ENCODE data around the gene NDC80. TPM values are rescaled to one million over a fixed set of nuclear protein-coding genes. Genes with fewer than 3 reads are reported as not detected.

The NDC80 gene
- total and polyA plus RNA-seq, 9 of the 15 experiments (the other 6 are each of a cell fraction or from before 2014, with no cell fraction given): 65.2 to 97.9 (median 83.3) TPM

DNA sequence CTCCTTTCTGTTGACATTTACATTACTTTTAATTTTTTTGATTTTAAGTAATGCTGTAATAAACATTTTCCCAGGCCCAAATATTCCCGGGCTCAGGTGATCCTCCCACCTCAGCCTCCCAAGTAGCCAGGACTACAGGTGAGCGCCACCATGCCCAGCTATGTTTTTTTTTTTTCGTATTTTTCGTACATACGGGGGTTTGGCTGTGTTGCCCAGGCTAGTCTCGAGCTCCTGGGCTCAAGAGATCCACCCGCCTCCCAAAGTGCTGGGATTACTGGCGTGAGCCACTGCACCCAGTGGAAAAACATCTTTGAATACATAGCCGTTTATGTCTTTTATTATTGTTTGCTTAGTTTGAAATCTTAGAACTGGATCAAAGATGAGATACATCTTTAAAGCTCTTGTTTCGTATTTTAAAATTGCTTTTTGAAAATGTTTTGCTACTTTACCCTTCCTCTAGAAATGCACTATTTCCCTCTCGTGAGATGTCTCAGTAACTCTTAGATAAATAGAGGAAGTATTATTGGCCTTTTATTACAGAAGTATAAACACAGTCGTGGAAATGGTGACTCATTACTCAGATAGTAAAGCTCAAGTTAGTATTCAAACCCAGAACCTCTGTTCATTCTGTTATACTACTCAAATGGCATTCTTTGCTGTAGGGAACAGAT, 86.6 kb downstream of the NDC80 start (continued):
- TF ChIP-seq ELF4 (CRISPR knock-in tag; IDR thresholded peaks at IDR 0.05): no peak
- TF ChIP-seq, protein P1, sequence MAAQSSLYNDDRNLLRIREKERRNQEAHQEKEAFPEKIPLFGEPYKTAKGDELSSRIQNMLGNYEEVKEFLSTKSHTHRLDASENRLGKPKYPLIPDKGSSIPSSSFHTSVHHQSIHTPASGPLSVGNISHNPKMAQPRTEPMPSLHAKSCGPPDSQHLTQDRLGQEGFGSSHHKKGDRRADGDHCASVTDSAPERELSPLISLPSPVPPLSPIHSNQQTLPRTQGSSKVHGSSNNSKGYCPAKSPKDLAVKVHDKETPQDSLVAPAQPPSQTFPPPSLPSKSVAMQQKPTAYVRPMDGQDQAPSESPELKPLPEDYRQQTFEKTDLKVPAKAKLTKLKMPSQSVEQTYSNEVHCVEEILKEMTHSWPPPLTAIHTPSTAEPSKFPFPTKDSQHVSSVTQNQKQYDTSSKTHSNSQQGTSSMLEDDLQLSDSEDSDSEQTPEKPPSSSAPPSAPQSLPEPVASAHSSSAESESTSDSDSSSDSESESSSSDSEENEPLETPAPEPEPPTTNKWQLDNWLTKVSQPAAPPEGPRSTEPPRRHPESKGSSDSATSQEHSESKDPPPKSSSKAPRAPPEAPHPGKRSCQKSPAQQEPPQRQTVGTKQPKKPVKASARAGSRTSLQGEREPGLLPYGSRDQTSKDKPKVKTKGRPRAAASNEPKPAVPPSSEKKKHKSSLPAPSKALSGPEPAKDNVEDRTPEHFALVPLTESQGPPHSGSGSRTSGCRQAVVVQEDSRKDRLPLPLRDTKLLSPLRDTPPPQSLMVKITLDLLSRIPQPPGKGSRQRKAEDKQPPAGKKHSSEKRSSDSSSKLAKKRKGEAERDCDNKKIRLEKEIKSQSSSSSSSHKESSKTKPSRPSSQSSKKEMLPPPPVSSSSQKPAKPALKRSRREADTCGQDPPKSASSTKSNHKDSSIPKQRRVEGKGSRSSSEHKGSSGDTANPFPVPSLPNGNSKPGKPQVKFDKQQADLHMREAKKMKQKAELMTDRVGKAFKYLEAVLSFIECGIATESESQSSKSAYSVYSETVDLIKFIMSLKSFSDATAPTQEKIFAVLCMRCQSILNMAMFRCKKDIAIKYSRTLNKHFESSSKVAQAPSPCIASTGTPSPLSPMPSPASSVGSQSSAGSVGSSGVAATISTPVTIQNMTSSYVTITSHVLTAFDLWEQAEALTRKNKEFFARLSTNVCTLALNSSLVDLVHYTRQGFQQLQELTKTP (IDR thresholded peaks at IDR 0.05; ENCODE audit: low read depth in 1 of 2, partially characterized antibody in 2 of 2): peak in 1 of 2 experiments; percentile 58
- TF ChIP-seq ZNF212 (CRISPR knock-in tag; IDR thresholded peaks at IDR 0.05): no peak
- no peak for TF ChIP-seq CREM (IDR thresholded peaks at IDR 0.05; ENCODE audit: low read depth)
- TF ChIP-seq TRIM24 (IDR thresholded peaks at IDR 0.05): no peak
- TF ChIP-seq, protein P2, sequence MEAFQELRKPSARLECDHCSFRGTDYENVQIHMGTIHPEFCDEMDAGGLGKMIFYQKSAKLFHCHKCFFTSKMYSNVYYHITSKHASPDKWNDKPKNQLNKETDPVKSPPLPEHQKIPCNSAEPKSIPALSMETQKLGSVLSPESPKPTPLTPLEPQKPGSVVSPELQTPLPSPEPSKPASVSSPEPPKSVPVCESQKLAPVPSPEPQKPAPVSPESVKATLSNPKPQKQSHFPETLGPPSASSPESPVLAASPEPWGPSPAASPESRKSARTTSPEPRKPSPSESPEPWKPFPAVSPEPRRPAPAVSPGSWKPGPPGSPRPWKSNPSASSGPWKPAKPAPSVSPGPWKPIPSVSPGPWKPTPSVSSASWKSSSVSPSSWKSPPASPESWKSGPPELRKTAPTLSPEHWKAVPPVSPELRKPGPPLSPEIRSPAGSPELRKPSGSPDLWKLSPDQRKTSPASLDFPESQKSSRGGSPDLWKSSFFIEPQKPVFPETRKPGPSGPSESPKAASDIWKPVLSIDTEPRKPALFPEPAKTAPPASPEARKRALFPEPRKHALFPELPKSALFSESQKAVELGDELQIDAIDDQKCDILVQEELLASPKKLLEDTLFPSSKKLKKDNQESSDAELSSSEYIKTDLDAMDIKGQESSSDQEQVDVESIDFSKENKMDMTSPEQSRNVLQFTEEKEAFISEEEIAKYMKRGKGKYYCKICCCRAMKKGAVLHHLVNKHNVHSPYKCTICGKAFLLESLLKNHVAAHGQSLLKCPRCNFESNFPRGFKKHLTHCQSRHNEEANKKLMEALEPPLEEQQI (IDR thresholded peaks at IDR 0.05): no peak
- no peak for TF ChIP-seq TCF7 (IDR thresholded peaks at IDR 0.05; ENCODE audit: borderline replicate concordance)
- TF ChIP-seq, protein P3, sequence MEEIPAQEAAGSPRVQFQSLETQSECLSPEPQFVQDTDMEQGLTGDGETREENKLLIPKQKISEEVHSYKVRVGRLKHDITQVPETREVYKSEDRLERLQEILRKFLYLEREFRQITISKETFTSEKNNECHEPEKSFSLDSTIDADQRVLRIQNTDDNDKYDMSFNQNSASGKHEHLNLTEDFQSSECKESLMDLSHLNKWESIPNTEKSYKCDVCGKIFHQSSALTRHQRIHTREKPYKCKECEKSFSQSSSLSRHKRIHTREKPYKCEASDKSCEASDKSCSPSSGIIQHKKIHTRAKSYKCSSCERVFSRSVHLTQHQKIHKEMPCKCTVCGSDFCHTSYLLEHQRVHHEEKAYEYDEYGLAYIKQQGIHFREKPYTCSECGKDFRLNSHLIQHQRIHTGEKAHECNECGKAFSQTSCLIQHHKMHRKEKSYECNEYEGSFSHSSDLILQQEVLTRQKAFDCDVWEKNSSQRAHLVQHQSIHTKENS (CRISPR knock-in tag; IDR thresholded peaks at IDR 0.05): no peak
- TF ChIP-seq, protein P4, sequence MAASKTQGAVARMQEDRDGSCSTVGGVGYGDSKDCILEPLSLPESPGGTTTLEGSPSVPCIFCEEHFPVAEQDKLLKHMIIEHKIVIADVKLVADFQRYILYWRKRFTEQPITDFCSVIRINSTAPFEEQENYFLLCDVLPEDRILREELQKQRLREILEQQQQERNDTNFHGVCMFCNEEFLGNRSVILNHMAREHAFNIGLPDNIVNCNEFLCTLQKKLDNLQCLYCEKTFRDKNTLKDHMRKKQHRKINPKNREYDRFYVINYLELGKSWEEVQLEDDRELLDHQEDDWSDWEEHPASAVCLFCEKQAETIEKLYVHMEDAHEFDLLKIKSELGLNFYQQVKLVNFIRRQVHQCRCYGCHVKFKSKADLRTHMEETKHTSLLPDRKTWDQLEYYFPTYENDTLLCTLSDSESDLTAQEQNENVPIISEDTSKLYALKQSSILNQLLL (CRISPR knock-in tag; IDR thresholded peaks at IDR 0.05; ENCODE audit: borderline replicate concordance): no peak
- no peak for TF ChIP-seq LARP7 (IDR thresholded peaks at IDR 0.05)
- TF ChIP-seq RHOXF2B (CRISPR knock-in tag; conservative IDR thresholded peaks at IDR 0.05): no peak
- TF ChIP-seq MYBL2 (IDR thresholded peaks at IDR 0.05; ENCODE audit: low read depth): no peak
- no peak for TF ChIP-seq MYBL2 (CRISPR knock-in tag; IDR thresholded peaks at IDR 0.05; ENCODE audit: borderline replicate concordance)
- TF ChIP-seq MYC (IDR thresholded peaks at IDR 0.05; ENCODE audit: low read depth, low read length): no peak
- no peak for TF ChIP-seq MYC (CRISPR knock-in tag; IDR thresholded peaks at IDR 0.05; ENCODE audit: borderline replicate concordance, low read depth)

All from K562 (cell line).